Psoas muscle (tissue), 8 donors: ENCODE results near the gene POLR3GL. TPM values are rescaled to one million over a fixed set of nuclear protein-coding genes. Genes with fewer than 3 reads are reported as not detected.

Experiments
- ATAC-seq, 4 donors: fragments of 200-7000 bp; cut with Tn5 transposase; one replicate each; pipeline ENCODE4 v1.9.1; 2020; ENCODE audit warnings: moderate library complexity in 3 of 4, mild to moderate bottlenecking in 2 of 4
- DNase-seq, 2 donors: peaks; one replicate each; pipeline ENCODE4 v3.0.0-alpha.2; 2020
- H3K27ac ChIP-seq: fragments of 200-600 bp; one replicate; pipeline ENCODE4 v1.8.0; 2022
- H3K27me3 ChIP-seq, 3 donors: fragments of 200-600 bp in 1 of 3; one replicate each; pipeline versions ENCODE4 v1.6.1 to v1.8.0; 2013 to 2022; ENCODE audit warnings: low read length in 2 of 3, mild to moderate bottlenecking in 2 of 3, moderate library complexity in 1 of 3; ENCODE audit not compliant: insufficient read depth in 3 of 3
- H3K36me3 ChIP-seq, 2 donors: fragments of 200-600 bp in 1 of 2; one replicate each; pipeline versions ENCODE4 v1.6.1 to v1.8.0; 2013 to 2022; ENCODE audit warnings: low read depth in 1 of 2, mild to moderate bottlenecking in 1 of 2, moderate library complexity in 1 of 2; ENCODE audit not compliant: insufficient read depth in 1 of 2
- H3K4me1 ChIP-seq: fragments of 200-600 bp; one replicate; pipeline ENCODE4 v1.8.0; 2022
- H3K4me3 ChIP-seq: fragments of 200-600 bp; one replicate; pipeline ENCODE4 v1.8.0; 2022; ENCODE audit warnings: mild to moderate bottlenecking
- H3K9me3 ChIP-seq: fragments of 200-600 bp; one replicate; pipeline ENCODE4 v1.8.0; 2022
- CTCF ChIP-seq: fragments of 200-600 bp; IDR thresholded peaks from one replicate; pipeline ENCODE4 v1.8.0; 2022; ENCODE audit warnings: antibody characterized with exemption
- WGBS, 3 donors: extraction: QIAGEN DNeasy Blood & Tissue Kit; methylation state at CpG; one replicate each; pipeline versions ENCODE4 v1.1.6 to v1.1.7; 2013; 5-methylcytosine and 5-hydroxymethylcytosine counted together
- intact Hi-C, 2 donors: fragments of 100-400 bp; cut with DNase I; formaldehyde crosslinking; loops; one replicate each; pipeline versions ENCODE4 v1.11.0 to v1.14.2; 2022
- polyA plus RNA-seq, 3 donors: library from polyadenylated mRNA; stranded (reverse); fragments of 200-250 nt; gene quantifications; one replicate each; pipeline ENCODE4 v1.2.3, GENCODE V29; 2013
- total RNA-seq, 4 donors: library from RNA; stranded (reverse); fragmentation: NEBNext Ultra II Directional in 2 of 4; extraction: Animal tissue kit (Norgen Biotek cat#: 25700) in 2 of 4; gene quantifications; one replicate each; pipeline versions ENCODE4 v1.2.1 to v1.2.4, GENCODE V29; 2021 to 2023
- donor health status: healthy with polysubstance abuse.
- donor health status: DM: no; HTN: no; CAD: no; lungs with moderate emphysema.
- donor health status: Bipolar disorder and iron deficiency.
- donor health status: healthy.
- donor health status: DM: yes; HTN: yes; CAD: no.
- donor health status: DM: no; HTN: no; CAD: no.
- donor health status: DM: no; HTN: no; CAD: no.
- donor health status: DM: yes; HTN: yes; CAD: no.

POLR3GL gene
- total and polyA plus RNA-seq, 7 donors, result 30.5 to 139 (median 59.9) TPM

GRCh38 chr1:145946477-145946986 lies 18.0 kb upstream of the POLR3GL start:
- Histone ChIP-seq H3K27ac (peak overlapping the region; percentile 19), H3K4me1 (peaks cover 43% of the 10 kb centered on the region), H3K9me3 (no peaks in the 10 kb centered on the region), H3K36me3 (peaks cover 6 to 53% of the 10 kb centered on the region in 2 donors), H3K27me3 (no peaks in the 10 kb centered on the region), H3K4me3 (no peak overlapping the region)
- WGBS, 3 donors, result 90 to 97% (median 92%) methylated on average over 4 of the region's 4 CpGs
- intact Hi-C loops, result loop anchor here in 1 of 2 donors (5.0 kb wide), 1 partner anchor 56 kb away; no protein-coding TSS in a partner anchor
- ATAC-seq, result no peak
- no peak for TF ChIP-seq CTCF
- no peak for DNase-seq

DNA sequence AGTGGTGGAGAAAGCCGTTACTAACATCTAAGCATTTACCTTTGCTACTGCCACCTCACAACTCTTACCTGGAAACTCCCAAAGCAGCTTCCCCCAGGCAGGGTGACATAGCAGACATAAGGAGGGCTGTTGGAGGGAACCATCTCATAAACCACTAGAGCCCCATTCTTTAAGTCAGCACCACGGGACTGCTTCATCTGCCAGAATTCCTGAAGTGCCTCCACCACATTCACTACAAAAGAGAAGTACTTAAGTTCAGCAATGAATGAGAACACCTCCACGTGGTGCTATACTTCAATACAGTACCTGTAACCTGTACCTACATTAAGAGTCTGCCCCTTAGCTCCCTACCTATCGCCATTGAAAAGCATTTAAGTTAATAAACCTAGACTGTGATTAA lies 16.9 kb upstream of the POLR3GL start:
- peaks cover 53% of the 10 kb centered on the region for H3K4me1 ChIP-seq
- no peaks in the 10 kb centered on the region for H3K27me3 ChIP-seq
- no peaks in the 10 kb centered on the region for H3K9me3 ChIP-seq
- intact Hi-C loops, result loop anchor here in 1 of 2 donors (5.0 kb wide), 1 partner anchor 55 kb away; no protein-coding TSS in a partner anchor
- DNase-seq (no peak), ATAC-seq (no peak)
- peak overlapping the region; percentile 89 for H3K27ac ChIP-seq
- TF ChIP-seq CTCF, result no peak
- 65 to 70% (median 70%) methylated on average over 4 of the region's 4 CpGs for WGBS, 3 donors
- no peak overlapping the region for H3K4me3 ChIP-seq
- H3K36me3 ChIP-seq, result peaks cover 6 to 42% of the 10 kb centered on the region in 2 donors

DNA sequence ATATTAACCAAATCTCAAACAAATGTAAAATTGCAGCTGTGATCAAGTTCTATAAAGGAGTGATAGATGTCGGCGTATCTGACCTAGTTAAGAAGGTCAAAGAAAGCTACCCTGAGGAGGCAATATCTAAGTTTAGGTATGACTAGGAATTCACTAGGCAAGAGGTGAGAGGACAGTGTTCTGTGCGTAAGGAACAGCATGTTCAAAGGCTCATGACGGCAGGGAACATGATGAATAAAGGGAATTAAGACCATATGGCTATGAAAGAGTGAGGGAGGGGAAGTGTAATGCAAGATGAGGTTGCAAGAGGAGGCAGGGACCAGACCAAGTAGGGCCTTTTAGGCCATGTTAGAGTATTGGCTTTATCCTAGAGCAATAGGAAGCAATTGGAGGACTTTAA lies 15.3 kb upstream of the POLR3GL start:
- intact Hi-C loops, result loop anchor here in 1 of 2 donors (5.0 kb wide), 1 partner anchor 53 kb away; no protein-coding TSS in a partner anchor
- peak; percentile 92 to 95 (median 94) for ATAC-seq
- peak overlapping the region; percentile 89 for H3K27ac ChIP-seq

DNA sequence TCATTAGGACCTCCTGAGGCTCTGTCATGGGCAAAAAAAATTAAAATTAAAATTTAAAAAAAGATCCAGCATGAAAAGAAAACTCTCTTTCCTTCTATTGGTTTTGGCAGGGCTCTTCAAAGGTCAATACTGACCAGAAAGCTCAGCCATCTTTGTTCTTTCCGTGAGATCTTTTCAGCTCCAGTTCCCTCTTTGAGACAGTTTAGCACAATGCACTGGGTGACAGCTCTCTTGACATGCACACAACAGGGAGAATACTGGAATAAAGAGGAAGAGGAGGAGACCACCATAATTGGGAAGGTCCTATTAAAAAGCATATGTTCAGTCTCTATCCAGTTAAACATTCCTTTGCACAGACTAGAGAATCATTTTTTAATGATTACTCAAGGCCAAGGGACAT lies 13.0 kb upstream of the POLR3GL start:
- no peaks in the 10 kb centered on the region for H3K27me3 ChIP-seq
- WGBS, 3 donors, result 82 to 92% (median 87%) methylated on average over 1 of the region's 1 CpG
- ATAC-seq (no peak), DNase-seq (no peak)
- H3K27ac ChIP-seq, result peak overlapping the region; percentile 89
- H3K36me3 ChIP-seq, result peaks cover under 1 to 11% of the 10 kb centered on the region in 2 donors
- no peak overlapping the region for H3K4me3 ChIP-seq
- H3K9me3 ChIP-seq, result no peaks in the 10 kb centered on the region
- no peak for TF ChIP-seq CTCF
- intact Hi-C loops, result loop anchor here in 1 of 2 donors (5.0 kb wide), 1 partner anchor 34 kb away; the partner anchor contains the start of gene PEX11B
- H3K4me1 ChIP-seq, result peaks cover 83% of the 10 kb centered on the region

More for the DNA sequence above, 15.3 kb upstream of the POLR3GL start:
- TF ChIP-seq CTCF, result no peak
- H3K4me3 ChIP-seq, result no peak overlapping the region
- no peaks in the 10 kb centered on the region for H3K27me3 ChIP-seq
- H3K36me3 ChIP-seq, result peaks cover 3 to 26% of the 10 kb centered on the region in 2 donors
- no peaks in the 10 kb centered on the region for H3K9me3 ChIP-seq
- 31 to 41% (median 33%) methylated on average over 4 of the region's 4 CpGs for WGBS, 3 donors
- H3K4me1 ChIP-seq, result peaks cover 64% of the 10 kb centered on the region
- DNase-seq, result no peak

DNA sequence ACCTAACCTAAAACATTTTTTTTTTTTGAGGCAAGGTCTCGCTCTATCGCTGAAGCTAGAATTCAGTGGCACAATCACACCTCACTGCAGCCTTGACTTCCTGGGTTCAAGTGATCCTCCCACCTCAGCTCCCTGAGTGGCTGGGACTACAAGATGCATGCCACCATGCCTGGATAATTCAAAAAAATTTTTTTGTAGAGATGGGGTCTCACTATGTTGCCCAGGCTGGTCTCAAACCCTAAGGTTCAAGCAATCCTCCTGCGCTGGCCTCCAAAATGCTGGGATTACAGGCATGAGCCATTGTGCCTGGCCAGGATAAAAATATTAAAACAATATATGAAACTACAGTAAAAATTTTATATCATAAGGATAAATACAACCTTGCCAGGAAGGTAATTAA lies 11.6 kb upstream of the POLR3GL start:
- Histone ChIP-seq H3K4me1 (peaks cover 77% of the 10 kb centered on the region), H3K9me3 (no peaks in the 10 kb centered on the region), H3K4me3 (no peak overlapping the region), H3K27ac (peak overlapping the region; percentile 92), H3K27me3 (no peaks in the 10 kb centered on the region), H3K36me3 (no peaks in the 10 kb centered on the region)
- TF ChIP-seq CTCF, result no peak
- DNase-seq (no peak), ATAC-seq (no peak)
- intact Hi-C loops, result loop anchor here in 1 of 2 donors (5.0 kb wide), 1 partner anchor 36 kb away; the partner anchor contains the start of gene PEX11B
- 99% methylated on average over 3 of the region's 3 CpGs for WGBS, 3 donors
